ENCODE results near the gene ERP27.
A peak's percentile ranks its signal among the peaks of the same experiment; 100 is the strongest.

The ERP27 gene

DNA sequence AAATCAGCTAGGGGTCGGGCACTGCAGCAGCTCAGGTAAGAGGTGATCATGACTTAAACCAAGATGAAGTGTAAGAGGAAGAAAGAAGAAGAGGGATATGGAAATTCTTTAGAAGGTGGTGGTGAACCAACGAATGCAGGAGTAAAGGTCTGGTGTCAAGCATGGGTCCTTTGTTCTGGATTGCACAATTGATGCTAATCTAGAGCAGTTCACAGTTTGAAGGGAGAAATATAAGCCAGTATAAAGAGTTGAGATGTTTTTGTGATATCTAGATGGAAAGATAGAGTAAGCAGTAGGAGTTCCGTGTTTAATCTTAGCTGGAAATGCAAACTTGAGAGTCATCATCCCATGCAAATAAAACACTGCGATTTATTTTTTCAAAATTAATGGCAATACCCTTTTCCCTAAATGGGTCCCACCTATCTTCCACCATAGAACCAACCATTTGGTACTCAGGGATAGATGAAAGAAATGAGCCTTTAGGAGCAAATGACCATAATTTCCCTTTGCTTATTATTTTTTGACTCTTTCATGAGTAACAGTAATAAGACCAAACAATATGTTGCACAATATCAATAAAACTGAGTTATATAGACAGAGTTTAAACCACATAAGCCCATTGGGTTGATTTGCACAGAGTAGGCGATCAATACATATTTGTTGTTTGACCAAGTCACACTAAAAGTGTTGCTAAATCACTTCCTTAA, 37.7 kb downstream of the ERP27 start:
- DNase-seq = no peak

DNA sequence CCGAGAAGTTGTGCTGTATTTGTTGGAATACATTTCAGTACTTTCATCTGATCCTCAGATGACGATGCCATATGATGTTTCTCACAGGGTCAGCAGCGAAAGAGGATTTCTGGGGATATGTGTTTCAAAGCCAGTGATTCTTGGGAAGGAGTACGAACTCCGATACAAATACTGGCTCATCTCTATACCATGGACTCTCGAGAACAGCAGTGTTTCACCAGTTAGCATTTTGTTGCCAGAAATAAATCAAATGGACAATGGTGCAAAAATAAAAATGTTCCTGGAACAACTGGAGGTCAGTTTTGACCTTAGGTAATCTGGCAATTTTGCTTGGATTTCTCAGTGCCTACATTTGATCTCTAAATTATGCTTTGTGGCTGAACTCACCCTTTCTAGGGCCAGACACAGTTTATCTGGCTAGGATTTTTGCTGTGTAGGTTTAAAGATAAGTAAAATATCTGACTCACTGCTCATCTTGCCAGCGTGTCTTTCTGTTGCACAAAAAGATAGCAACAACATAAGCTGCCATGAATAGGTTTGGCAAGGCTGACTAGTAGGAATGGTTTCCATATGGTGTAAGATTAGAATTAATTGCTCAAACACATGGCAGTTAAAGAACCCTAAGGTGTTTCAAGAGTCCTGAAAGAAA, 41.7 kb downstream of the ERP27 start:
- no peak for DNase-seq

GRCh38 chr12:14893506-14894250, 44.7 kb downstream of the ERP27 start:
- DNase-seq = no peak

DNA sequence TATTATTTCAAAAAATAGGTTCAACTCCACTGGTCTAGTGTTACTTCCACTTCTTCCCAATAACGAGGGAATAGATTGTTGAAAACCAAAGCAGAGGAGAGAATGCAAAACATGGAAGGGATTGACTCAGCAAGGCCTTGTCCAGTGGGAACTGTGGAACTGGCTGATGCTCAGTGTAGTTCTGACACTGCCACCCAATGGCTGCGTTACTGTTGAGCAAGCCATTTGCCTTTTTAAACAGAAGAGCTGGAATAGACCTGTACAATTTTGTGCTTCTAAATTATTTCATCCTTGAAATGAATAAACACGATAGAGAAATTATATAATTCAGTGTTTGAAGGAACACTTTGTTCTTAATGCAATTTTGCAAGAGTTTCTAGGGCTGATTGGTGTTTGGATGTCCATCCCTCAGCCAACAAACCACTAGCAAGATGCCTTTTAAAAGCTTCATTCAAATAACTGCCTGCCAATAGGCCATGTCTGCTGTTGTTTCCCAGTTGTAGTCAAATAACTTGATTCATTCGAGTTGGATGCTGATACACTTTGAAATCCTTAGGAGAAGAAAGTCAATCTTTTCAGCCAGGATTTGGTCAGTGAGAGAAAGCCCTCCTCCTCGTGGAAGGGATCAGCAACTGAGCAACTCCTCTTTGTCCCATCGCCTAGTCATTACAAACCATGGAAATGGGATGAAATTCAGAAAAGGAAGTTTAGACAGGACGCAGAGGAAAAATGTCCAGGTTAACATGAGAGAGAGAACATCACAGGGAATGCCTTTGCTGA, 45.4 kb downstream of the ERP27 start:
- DNase-seq = peak in 2 of 4 experiments; percentile 7 to 12

GRCh38 chr12:14890701-14891100, 47.6 kb downstream of the ERP27 start:
- DNase-seq = no peak

DNA sequence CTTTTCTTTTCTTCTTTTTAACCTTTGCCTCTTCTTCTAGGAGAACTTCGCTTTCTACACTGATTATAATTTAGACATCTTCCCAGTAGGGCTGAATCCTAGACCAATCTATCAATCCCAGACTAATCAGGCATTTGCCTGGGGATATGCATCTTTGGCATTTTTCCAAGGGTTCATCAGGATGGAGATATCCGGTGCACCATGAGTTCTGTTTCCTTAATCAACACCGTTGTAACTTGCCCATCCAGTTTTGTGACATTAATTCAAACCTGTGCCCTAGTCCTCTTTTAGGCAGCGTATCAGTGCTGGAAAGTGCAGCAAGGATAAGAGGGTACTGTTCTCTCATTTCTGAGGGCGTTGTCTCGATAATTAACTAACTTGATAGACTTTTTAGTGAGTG, 52.1 kb downstream of the ERP27 start:
- no peak for DNase-seq

DNA sequence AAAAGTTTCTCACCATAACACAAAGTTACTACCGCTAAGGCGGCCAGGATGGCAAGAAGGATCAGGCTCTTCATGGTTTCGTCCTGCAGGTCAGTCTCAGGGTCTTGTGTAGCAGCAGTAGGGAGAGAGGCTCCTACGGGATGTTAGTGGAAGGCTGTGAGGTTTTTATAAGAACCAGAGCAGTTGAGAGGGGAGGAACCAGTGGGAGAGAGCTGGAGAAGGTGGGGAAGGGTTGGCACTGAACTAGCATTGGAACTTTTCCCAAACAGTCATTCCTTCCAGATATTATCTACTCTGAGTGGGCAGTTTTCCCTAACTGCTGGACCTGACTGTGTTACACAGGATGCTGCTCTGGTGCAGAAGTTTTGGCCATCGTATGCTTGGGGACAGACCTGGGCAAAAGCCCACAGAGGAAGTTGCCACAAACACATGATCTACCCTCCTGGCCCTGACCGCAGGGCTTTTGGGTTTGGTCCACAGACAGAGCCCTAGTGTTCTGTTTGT, 52.6 kb downstream of the ERP27 start, which contains the start of gene MGP:
Gene MGP (minus strand): TSS at position 137 of the 504 bp plus-strand sequence. CDS start 63 bp downstream, at position 74.
- DNase-seq = no peak

GRCh38 chr12:14884458-14884878, 53.9 kb downstream of the ERP27 start:
- peak; percentile 71 to 89 (median 80) for DNase-seq

GRCh38 chr12:14883686-14884085, 54.7 kb downstream of the ERP27 start:
- DNase-seq = no peak

GRCh38 chr12:14880890-14881453, 57.4 kb downstream of the ERP27 start:
- DNase-seq = no peak

DNA sequence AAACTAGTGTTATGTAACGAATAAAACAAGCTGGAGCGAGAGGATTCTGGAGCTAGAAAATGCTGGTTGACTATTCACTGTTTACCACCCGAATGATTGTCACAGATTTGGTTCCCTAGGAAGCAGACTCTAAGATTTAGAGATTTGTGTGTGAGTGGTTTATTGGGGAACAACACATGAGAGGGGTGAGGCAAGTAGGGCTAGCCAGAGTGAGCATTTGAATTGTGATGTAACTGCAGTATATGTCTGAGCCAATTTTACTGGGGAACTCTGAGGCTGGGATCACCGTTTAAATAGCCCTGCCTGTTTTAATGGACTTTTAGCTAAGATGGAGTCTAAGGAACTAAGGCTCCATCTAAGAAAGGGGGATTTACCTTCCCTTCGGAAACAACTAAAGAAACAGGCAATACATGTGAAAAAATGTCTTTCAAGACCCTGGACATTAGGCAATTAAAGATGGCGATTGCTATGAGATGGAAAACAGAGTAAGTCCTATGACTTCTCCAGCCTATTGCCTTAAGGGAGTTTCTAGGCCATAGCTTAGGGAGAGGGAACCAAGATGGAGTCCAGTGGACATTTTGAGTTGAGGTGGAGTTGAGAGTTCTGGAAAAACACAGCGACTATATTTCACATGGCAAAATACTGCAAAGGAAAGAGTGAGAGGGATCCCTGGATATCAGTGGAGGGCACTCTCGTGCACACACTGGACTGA, 59.0 kb downstream of the ERP27 start:
- no peak for DNase-seq

DNA sequence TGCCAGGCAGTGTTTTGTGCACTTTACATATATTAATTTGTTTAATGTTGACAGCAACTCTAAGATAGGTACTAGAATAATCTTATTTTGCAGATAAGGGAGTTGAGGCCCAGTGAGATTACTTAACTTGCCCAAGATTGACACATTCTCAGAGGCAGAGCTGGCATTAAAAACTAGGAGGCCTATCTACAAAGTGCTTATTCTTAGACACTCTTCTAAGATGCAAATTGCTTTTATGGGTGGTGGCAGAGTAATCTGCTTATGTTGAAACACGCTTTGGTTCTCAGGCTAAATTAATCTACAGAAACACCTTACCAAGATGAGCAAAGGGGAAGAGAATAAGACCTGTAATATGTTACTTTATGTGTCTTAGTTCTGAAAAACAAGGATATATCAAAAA, 59.8 kb downstream of the ERP27 start:
- DNase-seq = no peak

DNA sequence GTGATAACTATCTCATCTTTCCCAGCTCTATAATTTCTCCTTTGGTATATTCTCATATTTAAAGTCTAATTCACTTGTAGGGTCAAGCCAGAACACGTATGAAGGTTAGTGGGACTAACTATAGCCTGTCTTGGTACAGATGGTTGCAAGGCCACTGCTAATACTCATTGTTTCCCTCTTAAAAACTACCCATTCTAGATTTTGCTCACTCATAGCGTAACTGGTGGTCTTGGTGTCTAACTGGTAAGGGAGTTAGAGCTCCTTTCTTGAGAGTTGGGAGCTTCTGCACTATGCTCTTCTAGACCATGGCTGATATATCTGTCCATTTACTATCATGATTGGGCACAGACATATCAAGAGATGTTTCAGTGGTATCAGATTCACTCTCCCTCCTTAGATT, 61.5 kb downstream of the ERP27 start:
- no peak for DNase-seq

DNA sequence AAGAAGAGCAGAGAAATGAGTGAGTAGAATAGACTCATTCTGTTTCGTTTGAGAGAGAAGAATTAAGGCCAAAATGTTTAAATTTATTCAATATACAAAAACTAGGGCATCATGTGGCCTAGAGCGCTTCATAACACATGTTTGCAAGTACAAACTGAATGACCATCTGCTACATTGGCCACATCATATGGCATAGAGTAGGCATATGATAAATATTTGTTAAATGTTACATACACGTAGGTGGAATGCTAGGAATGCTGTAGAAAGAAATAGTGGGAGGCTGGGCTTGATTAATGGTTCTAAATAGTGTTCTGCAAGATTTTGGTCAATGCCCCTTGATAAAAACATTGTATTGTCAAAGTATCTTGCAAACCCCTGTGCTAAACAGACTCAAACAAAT, 63.5 kb downstream of the ERP27 start:
- no peak for DNase-seq

- DNase-seq = peak in 3 of 4 experiments; percentile 17 to 53 (median 45)
These were observed 64.7 kb downstream of the ERP27 start for GRCh38 chr12:14873440-14874185.

DNA sequence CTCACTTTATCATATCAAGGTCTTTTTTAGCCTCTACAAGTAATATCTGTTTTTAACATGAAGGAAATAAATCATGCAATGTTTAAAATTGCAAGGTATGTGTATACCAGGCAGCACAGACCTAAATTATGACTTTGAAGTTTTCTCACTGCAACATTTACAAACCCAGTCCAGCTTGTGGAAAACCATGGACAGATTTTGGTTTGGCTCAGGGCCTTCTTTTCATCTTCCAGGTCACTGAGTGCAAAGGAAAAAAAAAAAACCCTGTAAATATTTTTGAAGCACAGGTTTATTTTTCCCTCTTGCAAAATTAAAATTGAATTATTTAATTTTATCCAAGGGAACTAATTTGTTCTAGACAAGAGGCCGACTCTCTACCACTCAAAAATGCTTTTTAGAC, 66.5 kb downstream of the ERP27 start:
- no peak for DNase-seq

- no peak for DNase-seq
These were observed 67.1 kb downstream of the ERP27 start for GRCh38 chr12:14871247-14871646.

- no peak for DNase-seq
These were observed 69.3 kb downstream of the ERP27 start for GRCh38 chr12:14868916-14869506.

Measured in suppressor macrophage (primary cell).